ENCODE results near the gene RBFA. TPM values are rescaled to one million over a fixed set of nuclear protein-coding genes. Genes with fewer than 3 reads are reported as not detected.

RBFA gene
- total and polyA plus RNA-seq, 7 donors, result 17.9 to 29.0 (median 19.7) TPM

GRCh38 chr18:80074183-80074582, 39.9 kb downstream of the RBFA start:
- H3K27me3 ChIP-seq (ENCODE audit: insufficient read depth in 3 of 3, low read length in 2 of 3), result no peaks in the 10 kb centered on the region
- H3K9me3 ChIP-seq, result no peaks in the 10 kb centered on the region
- no peak overlapping the region for H3K27ac ChIP-seq
- no peak overlapping the region for H3K4me3 ChIP-seq
- H3K36me3 ChIP-seq (ENCODE audit: insufficient read depth in 1 of 2, low read depth in 1 of 2), result peaks cover 0 to 10% of the 10 kb centered on the region in 2 donors
- H3K4me1 ChIP-seq, result no peaks in the 10 kb centered on the region
- ATAC-seq (no peak), DNase-seq (no peak)
- intact Hi-C loops (cut with DNase I), result no loop called here
- WGBS, 3 donors, result 96 to 97% (median 97%) methylated on average over 5 of the region's 5 CpGs
- TF ChIP-seq CTCF (IDR thresholded peaks at IDR 0.05), result no peak

- no peaks in the 10 kb centered on the region for H3K27me3 ChIP-seq (ENCODE audit: insufficient read depth in 3 of 3, low read length in 2 of 3)
- no peaks in the 10 kb centered on the region for H3K4me1 ChIP-seq
- DNase-seq (no peak), ATAC-seq (no peak)
- no peaks in the 10 kb centered on the region for H3K9me3 ChIP-seq
- intact Hi-C loops (cut with DNase I), result no loop called here
- no peak for TF ChIP-seq CTCF (IDR thresholded peaks at IDR 0.05)
- H3K36me3 ChIP-seq (ENCODE audit: insufficient read depth in 1 of 2, low read depth in 1 of 2), result peaks cover 0 to 10% of the 10 kb centered on the region in 2 donors
- no peak overlapping the region for H3K27ac ChIP-seq
- H3K4me3 ChIP-seq, result no peak overlapping the region
- 69 to 74% (median 74%) methylated on average over 8 of the region's 8 CpGs for whole genome bisulfite sequencing, 3 donors
Observed at GRCh38 chr18:80074697-80075096, 40.5 kb downstream of the RBFA start.

- Histone ChIP-seq H3K9me3 (no peaks in the 10 kb centered on the region), H3K4me3 (no peak overlapping the region), H3K27me3 (ENCODE audit: insufficient read depth in 3 of 3, low read length in 2 of 3) (no peaks in the 10 kb centered on the region), H3K36me3 (ENCODE audit: insufficient read depth in 1 of 2, low read depth in 1 of 2) (peaks cover 2 to 10% of the 10 kb centered on the region in 2 donors), H3K27ac (no peak overlapping the region), H3K4me1 (no peaks in the 10 kb centered on the region)
- intact Hi-C loops (cut with DNase I), result no loop called here
- no peak for TF ChIP-seq CTCF (IDR thresholded peaks at IDR 0.05)
- WGBS, 3 donors, result 94 to 95% (median 94%) methylated on average over 7 of the region's 7 CpGs
- DNase-seq, result no peak
- no peak for ATAC-seq
Observed at GRCh38 chr18:80075940-80076339, 41.7 kb downstream of the RBFA start.

GRCh38 chr18:80076379-80076778, 42.1 kb downstream of the RBFA start:
- no peaks in the 10 kb centered on the region for H3K4me1 ChIP-seq
- H3K4me3 ChIP-seq, result no peak overlapping the region
- H3K36me3 ChIP-seq (ENCODE audit: insufficient read depth in 1 of 2, low read depth in 1 of 2), result peaks cover 2 to 11% of the 10 kb centered on the region in 2 donors
- 96 to 97% (median 96%) methylated on average over 9 of the region's 9 CpGs for WGBS, 3 donors
- H3K27ac ChIP-seq, result no peak overlapping the region
- intact Hi-C loops (cut with DNase I), result no loop called here
- H3K27me3 ChIP-seq (ENCODE audit: insufficient read depth in 3 of 3, low read length in 2 of 3), result no peaks in the 10 kb centered on the region
- TF ChIP-seq CTCF (IDR thresholded peaks at IDR 0.05), result no peak
- DNase-seq, result no peak
- ATAC-seq, result no peak
- no peaks in the 10 kb centered on the region for H3K9me3 ChIP-seq

GRCh38 chr18:80077873-80078272, 43.6 kb downstream of the RBFA start:
- no peak for ATAC-seq
- no peak for TF ChIP-seq CTCF (IDR thresholded peaks at IDR 0.05)
- Histone ChIP-seq H3K4me3 (no peak overlapping the region), H3K4me1 (no peaks in the 10 kb centered on the region), H3K27ac (no peak overlapping the region), H3K36me3 (ENCODE audit: insufficient read depth in 1 of 2, low read depth in 1 of 2) (peaks cover 2 to 11% of the 10 kb centered on the region in 2 donors), H3K9me3 (no peaks in the 10 kb centered on the region), H3K27me3 (ENCODE audit: insufficient read depth in 3 of 3, low read length in 2 of 3) (no peaks in the 10 kb centered on the region)
- DNase-seq, result no peak
- intact Hi-C loops (cut with DNase I), result no loop called here
- WGBS, 3 donors, result 96 to 97% (median 96%) methylated on average over 21 of the region's 21 CpGs
